Small intestine (tissue), 7 donors: ENCODE data around the gene HDAC4. TPM values are rescaled to one million over a fixed set of nuclear protein-coding genes. Genes with fewer than 3 reads are reported as not detected.

Experiments
- DNase-seq, 2 donors: peaks; one replicate each; pipeline versions ENCODE4 v3.0.0 to v3.0.0-alpha.2; 2013
- FAIRE-seq: peaks from 2 replicates; lab custom pipeline; 2012; peaks lifted over from hg19 to GRCh38; lab: Jason Lieb, UNC
- H3K27ac ChIP-seq, 3 donors: one replicate each; pipeline ENCODE4 v1.5.1; 2013; ENCODE audit warnings: low read length in 2 of 3, mild to moderate bottlenecking in 2 of 3, control low read depth in 1 of 3, inconsistent platforms in 1 of 3, low read depth in 1 of 3, moderate library complexity in 1 of 3
- H3K27me3 ChIP-seq, 3 donors: one replicate each; pipeline ENCODE4 v1.6.1; 2013; ENCODE audit warnings: low read length in 3 of 3, inconsistent platforms in 1 of 3; ENCODE audit not compliant: control insufficient read depth in 3 of 3, insufficient read depth in 3 of 3
- H3K36me3 ChIP-seq, 3 donors: one replicate each; pipeline ENCODE4 v1.6.1; 2013; ENCODE audit warnings: low read length in 3 of 3, inconsistent platforms in 1 of 3, low read depth in 1 of 3, mild to moderate bottlenecking in 1 of 3, moderate library complexity in 1 of 3; ENCODE audit not compliant: control insufficient read depth in 3 of 3, insufficient read depth in 2 of 3
- H3K4me1 ChIP-seq, 3 donors: one replicate each; pipeline ENCODE4 v1.6.1; 2013; ENCODE audit warnings: low read length in 2 of 3, inconsistent platforms in 1 of 3, low read depth in 1 of 3, mild to moderate bottlenecking in 1 of 3, moderate library complexity in 1 of 3; ENCODE audit not compliant: control insufficient read depth in 3 of 3, insufficient read depth in 2 of 3
- H3K4me3 ChIP-seq, 3 donors: one replicate each; pipeline ENCODE4 v1.5.1; 2013; ENCODE audit warnings: low read length in 3 of 3, control low read depth in 1 of 3, inconsistent platforms in 1 of 3, low read depth in 1 of 3, mild to moderate bottlenecking in 1 of 3, moderate library complexity in 1 of 3
- H3K9me3 ChIP-seq, 2 donors: one replicate each; pipeline ENCODE4 v1.6.1; 2013; ENCODE audit warnings: low read depth in 1 of 2, low read length in 1 of 2; ENCODE audit not compliant: control insufficient read depth in 2 of 2, insufficient read depth in 1 of 2
- WGBS, 3 donors: extraction: QIAGEN DNeasy Blood & Tissue Kit; methylation state at CpG; one replicate each; pipeline ENCODE4 v1.1.7; 2013; 5-methylcytosine and 5-hydroxymethylcytosine counted together
- polyA plus RNA-seq, 4 donors: library from polyadenylated mRNA; stranded (reverse) in 3 of 4; unstranded in 1 of 4; fragments of 200-250 nt in 3 of 4; fragments of 120-200 nt in 1 of 4; gene quantifications; one replicate each; pipeline versions ENCODE4 v1.2.1 to v1.2.3, GENCODE V29; 2013
- donor health status: healthy with polysubstance abuse.
- donor health status: control.
- donor health status: control.
- donor health status: Bipolar disorder and iron deficiency.
- donor health status: healthy.

HDAC4 gene
- polyA plus RNA-seq, 4 donors, result 3.1 to 11.3 (median 5.9) TPM

DNA sequence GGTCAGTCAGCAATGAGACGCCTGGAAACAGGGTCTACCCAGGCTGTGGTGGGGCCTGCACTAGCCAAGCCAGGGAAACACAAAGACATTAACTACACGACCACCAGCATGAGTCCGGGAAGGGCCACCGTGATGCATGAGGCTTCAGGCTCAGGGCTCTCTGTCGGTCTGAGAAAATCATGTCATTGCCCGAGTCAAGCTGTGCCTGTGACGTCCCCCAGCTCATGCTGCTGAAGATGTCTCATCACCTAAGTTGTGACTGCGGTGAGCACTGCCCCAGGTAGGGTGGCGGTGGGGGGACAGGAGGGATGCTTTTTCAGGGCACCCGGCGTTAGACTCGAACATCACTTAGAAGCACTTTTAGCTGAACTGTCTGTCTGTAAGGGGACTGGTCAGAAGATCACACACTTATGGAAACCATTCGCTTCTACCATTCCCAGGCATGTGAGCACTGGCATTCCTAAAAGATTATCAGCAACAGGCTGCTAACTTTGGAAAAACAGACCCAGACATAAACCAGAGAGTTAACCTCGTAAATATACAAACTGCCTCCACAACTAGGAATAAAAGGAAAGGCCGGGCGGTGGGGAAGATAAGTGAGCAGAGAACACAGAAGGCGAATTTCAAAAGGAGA, 234.5 kb downstream of the HDAC4 start:
- WGBS, 3 donors, result 87 to 91% (median 90%) methylated on average over 17 of the region's 17 CpGs
- H3K27me3 ChIP-seq, result no peaks in the 10 kb centered on the region
- DNase-seq, result no peak
- H3K27ac ChIP-seq, result no peak overlapping the region
- no peak overlapping the region for H3K4me3 ChIP-seq
- H3K4me1 ChIP-seq, result no peaks in the 10 kb centered on the region
- H3K9me3 ChIP-seq, result peaks cover 0 to 7% of the 10 kb centered on the region in 2 donors
- FAIRE-seq, result no peak
- peaks cover 0 to 59% (median 3%) of the 10 kb centered on the region in 3 donors for H3K36me3 ChIP-seq

DNA sequence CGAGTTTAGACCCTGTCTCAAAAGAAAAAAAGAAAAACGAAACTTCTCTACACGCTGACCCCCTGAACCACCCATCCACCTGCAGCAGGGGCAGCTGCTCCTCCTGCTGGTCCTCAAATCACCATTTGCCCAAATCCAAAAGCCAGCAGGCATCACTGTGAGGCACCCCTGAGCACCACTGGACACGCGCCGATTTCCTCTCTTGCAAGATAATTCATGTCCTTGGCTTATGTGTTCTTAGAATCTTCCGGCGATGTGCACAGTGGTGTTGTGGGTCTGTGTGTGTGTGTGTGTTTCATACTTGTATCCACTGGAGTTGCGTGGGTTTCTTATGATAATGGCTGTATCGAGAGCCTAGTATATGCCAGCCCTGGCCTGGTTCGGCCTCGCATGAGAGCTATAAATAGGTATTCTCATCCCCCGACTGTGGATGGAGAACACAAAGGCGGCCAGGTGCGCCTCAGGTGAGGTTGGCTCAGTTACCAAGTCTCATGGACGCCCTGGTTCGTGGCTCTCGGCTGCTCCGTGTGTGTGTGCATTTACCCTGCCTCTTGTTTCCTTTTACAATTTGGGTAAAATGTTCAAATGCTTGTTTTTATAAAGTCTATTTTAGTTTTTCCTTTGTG, 235.5 kb downstream of the HDAC4 start:
- Histone ChIP-seq H3K27ac (no peak overlapping the region), H3K36me3 (peaks cover 0 to 61% (median 5%) of the 10 kb centered on the region in 3 donors), H3K27me3 (no peaks in the 10 kb centered on the region), H3K4me1 (no peaks in the 10 kb centered on the region), H3K4me3 (no peak overlapping the region), H3K9me3 (no peaks in the 10 kb centered on the region)
- WGBS, 3 donors, result 96 to 97% (median 97%) methylated on average over 19 of the region's 19 CpGs
- DNase-seq (no peak), FAIRE-seq (no peak)

DNA sequence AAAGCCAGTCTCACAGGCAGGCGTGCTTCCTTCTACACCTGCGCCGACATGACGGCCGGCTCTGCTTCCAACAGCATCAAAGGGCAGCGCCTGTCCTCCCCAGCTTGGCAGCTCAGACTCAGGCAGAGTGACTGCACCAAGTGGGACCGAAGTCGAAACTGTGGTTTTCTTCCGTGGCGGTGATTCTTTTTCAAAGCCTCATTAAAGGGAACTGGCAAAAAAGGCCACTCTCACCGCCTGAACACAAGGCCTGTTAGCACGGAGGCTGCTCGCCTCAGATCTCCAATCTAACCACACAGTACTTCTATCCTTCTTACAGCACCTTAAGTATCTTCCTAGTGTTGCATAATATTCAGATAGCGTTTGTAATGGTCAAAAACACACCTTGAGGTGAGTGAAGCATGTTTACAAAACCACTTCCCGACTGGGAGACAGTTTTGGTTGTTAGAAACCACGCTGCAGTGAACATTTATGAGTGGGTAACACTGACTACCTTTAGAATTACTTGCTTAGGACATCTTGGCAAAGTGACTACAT, 236.4 kb downstream of the HDAC4 start:
- FAIRE-seq (no peak), DNase-seq (peak in 1 of 2 donors; percentile 21)
- Histone ChIP-seq H3K4me3 (no peak overlapping the region), H3K27me3 (no peaks in the 10 kb centered on the region), H3K36me3 (peaks cover 0 to 64% (median 5%) of the 10 kb centered on the region in 3 donors), H3K27ac (no peak overlapping the region), H3K4me1 (no peaks in the 10 kb centered on the region), H3K9me3 (no peaks in the 10 kb centered on the region)
- 73 to 87% (median 80%) methylated on average over 16 of the region's 16 CpGs for WGBS, 3 donors

DNA sequence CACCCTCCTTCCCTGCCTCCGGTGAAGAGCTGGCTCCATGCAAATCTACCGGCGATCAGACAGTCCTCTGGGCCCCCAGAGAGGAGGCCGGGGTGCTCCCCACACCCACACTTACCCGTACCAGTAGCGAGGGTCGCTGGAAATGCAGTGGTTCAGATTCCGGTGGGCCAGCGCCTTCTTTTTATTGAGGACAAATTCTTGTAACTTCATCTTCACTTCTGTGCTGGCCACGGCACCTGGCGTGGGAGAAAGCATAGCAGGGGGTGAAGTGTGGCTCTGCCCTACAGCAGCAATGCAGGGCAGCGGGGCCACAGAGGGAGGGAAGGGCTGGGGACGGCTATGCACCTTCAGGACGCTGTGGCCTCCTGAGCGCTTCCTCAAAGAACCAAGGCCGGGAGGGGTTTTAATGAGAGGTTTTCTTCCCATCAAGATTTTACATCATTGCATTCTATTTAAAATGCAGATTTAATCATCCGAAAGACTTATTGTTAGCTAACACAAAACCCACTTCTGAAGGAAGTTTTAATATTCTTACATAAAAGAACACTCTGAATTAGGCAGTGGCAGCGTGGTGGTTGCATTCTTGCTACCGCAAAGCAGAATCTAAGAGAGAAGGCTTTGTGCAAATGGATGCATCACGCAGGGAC, 237.0 kb downstream of the HDAC4 start:
- 90 to 94% (median 90%) methylated on average over 20 of the region's 20 CpGs for WGBS, 3 donors
- FAIRE-seq, result no peak
- Histone ChIP-seq H3K27me3 (no peaks in the 10 kb centered on the region), H3K4me3 (no peak overlapping the region), H3K27ac (no peak overlapping the region), H3K36me3 (peaks cover 0 to 60% (median 5%) of the 10 kb centered on the region in 3 donors), H3K9me3 (no peaks in the 10 kb centered on the region), H3K4me1 (no peaks in the 10 kb centered on the region)
- no peak for DNase-seq

DNA sequence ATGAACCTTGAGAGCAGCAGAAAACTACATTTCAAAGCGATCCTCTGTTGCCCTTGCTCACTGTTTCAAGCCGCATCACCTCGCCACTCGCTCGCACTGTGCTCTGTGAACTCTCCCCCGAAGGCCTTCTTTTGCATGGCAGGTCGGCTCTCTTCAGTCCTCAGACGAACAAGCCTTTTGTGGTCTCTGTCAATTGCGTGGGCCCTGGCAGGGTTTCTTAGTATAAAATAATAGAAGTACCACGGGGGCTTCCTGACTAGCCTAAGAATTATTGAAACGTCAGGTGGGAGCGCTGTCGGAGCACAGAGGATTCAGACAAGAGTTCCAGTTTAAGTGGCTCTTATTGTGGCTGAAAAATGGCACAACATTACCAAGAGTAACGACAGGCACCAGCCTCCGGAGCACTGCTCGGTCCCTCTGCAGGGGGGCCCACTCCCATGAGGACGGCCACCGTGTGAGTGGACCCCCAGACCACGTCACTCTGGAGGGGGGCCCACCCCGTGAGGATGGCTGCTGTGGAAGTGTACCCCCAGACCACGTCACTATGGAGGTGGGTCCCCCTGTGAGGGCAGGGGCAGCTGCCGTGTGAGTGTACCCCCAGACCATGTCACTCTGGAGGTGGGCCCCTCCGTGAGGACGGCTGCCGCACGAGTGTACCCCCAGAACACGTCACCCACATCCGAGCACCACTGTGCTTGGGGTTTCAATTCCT, 237.7 kb downstream of the HDAC4 start:
- H3K27ac ChIP-seq, result no peak overlapping the region
- no peaks in the 10 kb centered on the region for H3K9me3 ChIP-seq
- no peak overlapping the region for H3K4me3 ChIP-seq
- peaks cover 0 to 56% (median 5%) of the 10 kb centered on the region in 3 donors for H3K36me3 ChIP-seq
- FAIRE-seq (no peak), DNase-seq (no peak)
- no peaks in the 10 kb centered on the region for H3K4me1 ChIP-seq
- 95 to 96% (median 96%) methylated on average over 27 to 28 of the region's 28 CpGs for WGBS, 3 donors
- no peaks in the 10 kb centered on the region for H3K27me3 ChIP-seq

DNA sequence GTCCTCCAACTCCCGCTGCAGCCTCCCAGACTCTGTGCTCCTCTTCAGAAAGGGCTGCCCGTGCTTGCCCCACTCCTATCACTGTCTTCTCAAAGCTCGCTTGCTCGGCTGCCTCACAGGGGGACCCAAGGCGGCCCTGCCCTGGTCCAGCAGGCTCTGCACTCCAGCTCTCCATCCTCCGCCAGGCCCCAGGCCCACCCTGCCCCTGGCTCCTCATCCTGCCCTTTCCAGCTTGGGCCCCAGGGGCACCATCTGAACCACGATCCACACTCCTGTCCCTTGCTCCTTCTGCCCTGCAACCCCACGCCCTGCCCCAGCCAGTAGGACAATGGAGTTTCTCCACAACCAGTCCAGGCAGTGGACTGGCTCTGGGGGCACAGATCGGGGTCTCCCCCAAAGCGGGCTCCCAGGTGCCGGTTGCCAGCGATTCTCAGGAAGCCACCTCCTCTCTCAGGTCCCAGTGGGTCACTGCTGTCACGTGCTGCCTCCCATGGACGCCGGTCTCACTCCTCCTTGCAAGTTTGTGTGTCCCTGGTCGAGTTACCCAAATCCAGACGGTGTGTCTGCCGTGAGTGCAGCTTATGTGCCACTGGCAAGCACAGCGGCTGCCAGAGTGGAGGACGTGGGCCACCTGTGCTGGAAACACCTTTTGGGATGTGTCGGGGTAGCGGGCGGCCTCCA, 238.5 kb downstream of the HDAC4 start:
- H3K4me3 ChIP-seq, result no peak overlapping the region
- no peak overlapping the region for H3K27ac ChIP-seq
- no peak for FAIRE-seq
- no peaks in the 10 kb centered on the region for H3K27me3 ChIP-seq
- peaks cover 0 to 55% (median 5%) of the 10 kb centered on the region in 3 donors for H3K36me3 ChIP-seq
- WGBS, 3 donors, result 96 to 97% (median 96%) methylated on average over 23 of the region's 23 CpGs
- H3K4me1 ChIP-seq, result no peaks in the 10 kb centered on the region
- no peak for DNase-seq
- H3K9me3 ChIP-seq, result no peaks in the 10 kb centered on the region

DNA sequence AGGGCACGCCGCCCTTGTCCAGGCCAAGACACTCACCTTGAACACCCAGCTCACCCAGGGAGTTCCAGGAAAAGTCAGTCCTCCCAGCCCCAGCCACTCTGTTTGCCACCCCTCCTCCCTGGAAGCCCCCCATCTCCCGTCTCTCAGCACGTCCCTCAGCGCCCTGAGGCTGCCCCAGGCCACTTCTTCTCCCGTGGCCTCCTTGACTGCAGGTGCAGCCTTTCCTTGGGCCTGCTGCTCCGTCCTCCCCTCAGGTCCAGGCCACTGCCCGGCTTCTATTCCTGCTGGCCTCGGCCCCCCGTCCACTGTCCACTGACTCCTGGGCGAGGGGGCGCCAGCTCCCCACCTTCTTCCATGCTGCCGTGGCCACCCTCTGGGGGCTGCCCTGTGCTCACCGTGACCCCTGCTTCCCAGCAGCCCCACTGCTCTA, 239.1 kb downstream of the HDAC4 start:
- Histone ChIP-seq H3K9me3 (no peaks in the 10 kb centered on the region), H3K36me3 (peaks cover 0 to 55% (median 5%) of the 10 kb centered on the region in 3 donors), H3K27ac (no peak overlapping the region), H3K4me3 (no peak overlapping the region), H3K4me1 (no peaks in the 10 kb centered on the region), H3K27me3 (no peaks in the 10 kb centered on the region)
- WGBS, 3 donors, result 91 to 99% (median 94%) methylated on average over 14 of the region's 14 CpGs
- FAIRE-seq (no peak), DNase-seq (no peak)
